GM19397 (cell line): ENCODE results near the gene MAPK10.
"Not testable (repeated sequence)": the region's sequence is repeated elsewhere in the genome, so short reads cannot be mapped to it uniquely, and the experiment has no call there.

Experiments
- ATAC-seq: cut with Tn5 transposase; IDR thresholded peaks from one replicate; pipeline ENCODE4 v1.9.1; 2021; ENCODE audit warnings: mild to moderate bottlenecking, moderate library complexity; ENCODE audit not compliant: unreplicated experiment

The MAPK10 gene

DNA sequence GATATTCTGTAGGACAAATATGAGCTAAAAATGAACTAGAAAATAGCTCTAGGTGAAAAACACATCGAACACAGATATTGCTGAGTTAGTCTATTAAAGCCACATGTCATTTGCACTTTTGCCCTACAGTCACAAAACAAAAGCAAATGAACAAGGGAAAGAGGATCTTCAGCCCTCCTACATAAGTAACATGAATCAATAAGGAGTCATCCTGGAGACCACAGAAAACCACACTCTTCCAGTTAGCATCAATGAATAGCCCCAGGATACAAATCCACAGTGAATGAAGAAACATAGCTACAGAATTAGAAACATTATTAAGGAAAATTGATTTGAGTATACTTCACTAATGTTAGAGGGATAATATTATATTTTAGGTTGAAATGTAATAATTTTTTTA lies 311.4 kb downstream of the MAPK10 start:
- no peak for ATAC-seq

DNA sequence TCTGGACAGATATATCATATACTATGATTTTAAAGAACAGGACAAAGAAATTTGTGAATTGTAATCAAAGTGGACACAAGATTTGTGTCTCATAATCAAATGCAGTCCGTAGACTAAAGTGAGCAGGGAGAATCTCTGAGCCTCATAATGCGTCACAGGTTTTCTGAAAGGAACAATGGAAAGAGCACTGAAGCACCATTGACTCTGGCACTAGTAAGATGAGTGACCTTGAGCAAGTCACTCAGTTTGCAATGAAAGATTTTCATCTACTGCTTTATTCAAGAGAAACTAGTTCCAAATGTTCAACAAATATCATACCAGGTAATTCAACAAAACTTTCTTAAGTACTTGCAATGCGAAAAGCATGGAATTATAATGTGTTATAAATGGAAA lies 315.3 kb downstream of the MAPK10 start:
- ATAC-seq, result no peak

DNA sequence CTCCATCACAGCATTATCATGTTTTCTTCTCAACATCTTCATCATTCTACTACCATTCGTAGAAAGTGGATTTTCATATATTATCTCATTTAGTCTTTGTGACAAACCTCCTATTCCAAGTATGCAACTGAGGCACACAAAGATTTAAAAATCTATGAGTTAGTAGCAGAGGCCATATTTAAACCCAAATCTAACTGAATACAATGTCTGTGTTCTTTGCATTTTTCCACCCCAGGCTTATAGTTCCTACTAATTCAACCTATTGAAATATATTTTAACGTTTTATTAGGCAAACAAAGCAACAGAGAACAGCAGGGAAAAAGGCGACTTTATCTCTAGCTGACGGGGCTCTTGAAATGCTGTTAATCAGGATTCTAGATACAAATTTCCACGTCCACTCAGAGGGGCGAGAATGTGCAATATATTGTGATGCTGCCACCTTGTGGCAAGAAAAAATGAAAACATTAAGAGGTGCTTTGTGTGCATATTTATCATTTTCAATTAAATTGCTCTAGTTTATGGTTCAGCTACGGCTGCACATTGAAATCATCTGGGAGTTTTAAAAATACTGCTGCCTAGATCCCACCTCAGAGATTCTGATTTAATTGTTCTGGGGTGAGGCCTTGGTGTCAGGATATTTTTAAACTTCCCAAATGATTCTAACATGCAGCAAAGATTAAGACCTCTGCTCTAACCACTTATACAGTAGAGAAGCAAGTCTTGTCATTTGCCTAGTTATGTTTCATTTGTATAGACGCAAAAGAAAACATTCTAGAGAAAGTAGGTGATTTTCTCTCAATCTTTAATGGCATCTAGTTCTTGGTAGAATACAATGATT lies 315.9 kb downstream of the MAPK10 start:
- peak; percentile 61 for ATAC-seq

GRCh38 chr4:86038037-86038436 lies 321.8 kb downstream of the MAPK10 start:
- no peak for ATAC-seq

GRCh38 chr4:86036736-86037135 lies 323.1 kb downstream of the MAPK10 start:
- ATAC-seq, result no peak

GRCh38 chr4:86035688-86036087 lies 324.2 kb downstream of the MAPK10 start:
- no peak for ATAC-seq

- ATAC-seq, result no peak
These were observed 325.2 kb downstream of the MAPK10 start for GRCh38 chr4:86034616-86035015.

DNA sequence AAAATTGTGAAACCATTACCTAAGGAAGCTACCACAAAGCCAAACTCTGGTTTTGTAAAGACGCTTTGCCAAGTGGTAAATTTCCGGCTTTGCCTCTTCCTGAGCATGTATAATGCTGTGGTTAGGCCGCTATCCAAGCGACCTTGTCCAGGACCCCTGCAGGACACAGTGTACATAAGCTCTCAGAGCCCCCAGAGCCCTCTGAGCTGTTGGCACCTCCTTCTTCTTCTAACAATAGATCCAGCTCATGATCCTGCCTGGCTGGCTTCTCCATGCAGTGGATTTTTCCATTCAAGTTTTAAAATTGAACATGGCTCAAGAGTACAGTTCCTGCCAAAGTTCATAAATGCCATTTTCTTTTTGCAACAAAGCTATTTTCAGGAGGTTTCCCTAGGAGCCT lies 326.7 kb downstream of the MAPK10 start:
- ATAC-seq, result no peak

GRCh38 chr4:86032476-86033022 lies 327.3 kb downstream of the MAPK10 start:
- no peak for ATAC-seq

- no peak for ATAC-seq
These were observed 327.9 kb downstream of the MAPK10 start for GRCh38 chr4:86031927-86032326.

GRCh38 chr4:86026720-86027119 lies 333.1 kb downstream of the MAPK10 start:
- no peak for ATAC-seq

DNA sequence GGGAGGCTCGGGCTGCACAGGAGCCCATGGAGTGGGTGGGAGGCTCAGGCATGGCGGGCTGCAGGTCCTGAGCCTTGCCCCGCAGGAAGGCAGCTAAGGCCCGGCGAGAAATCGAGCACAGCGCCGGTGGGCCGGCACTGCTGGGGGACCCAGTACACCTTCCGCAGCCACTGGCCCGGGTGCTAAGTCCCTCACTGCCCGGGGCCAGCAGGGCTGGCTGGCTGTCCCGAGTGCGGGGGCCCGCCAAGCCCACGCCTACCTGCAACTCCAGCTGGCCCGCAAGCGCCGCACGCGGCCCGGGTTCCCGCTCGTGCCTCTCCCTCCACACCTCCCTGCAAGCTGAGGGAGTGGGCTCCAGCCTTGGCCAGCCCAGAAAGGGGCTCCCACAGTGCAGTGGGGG lies 338.2 kb downstream of the MAPK10 start:
- ATAC-seq, result not testable (repeated sequence)

DNA sequence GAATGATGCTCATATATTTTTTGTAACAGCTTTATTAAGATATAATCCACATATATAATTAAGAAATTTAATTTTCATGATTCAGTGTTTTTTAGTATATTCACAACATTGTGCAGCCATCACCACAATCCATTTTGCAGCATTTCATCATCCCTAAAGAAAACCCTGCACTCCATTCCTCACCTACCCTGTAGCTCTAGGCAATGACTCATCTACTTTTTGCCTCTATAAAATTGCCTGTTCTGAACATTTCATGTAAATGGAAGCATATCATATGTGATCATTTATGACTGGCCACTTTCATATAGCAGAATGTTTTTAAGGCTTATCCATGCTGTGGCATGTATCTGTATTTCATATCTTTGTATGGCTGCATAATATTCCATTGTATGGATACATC lies 339.9 kb downstream of the MAPK10 start:
- no peak for ATAC-seq

DNA sequence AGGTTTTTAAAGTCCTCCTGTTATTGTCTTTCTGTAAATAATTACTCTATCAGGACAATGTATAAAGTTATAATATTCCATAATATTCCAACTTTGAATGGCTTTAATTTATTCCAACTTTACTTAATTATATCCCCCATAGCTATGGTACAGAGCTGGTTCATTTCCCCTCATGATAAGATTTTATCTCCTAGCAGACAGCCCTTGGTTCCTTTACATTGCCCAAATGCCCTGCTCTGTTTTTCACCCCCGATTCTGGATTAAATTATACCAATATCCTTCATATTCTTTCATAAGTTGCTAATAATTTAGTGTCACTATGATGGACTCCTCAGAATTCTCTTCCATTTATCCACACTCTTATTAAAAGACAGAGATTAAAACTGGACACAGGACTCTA lies 340.5 kb downstream of the MAPK10 start:
- no peak for ATAC-seq

DNA sequence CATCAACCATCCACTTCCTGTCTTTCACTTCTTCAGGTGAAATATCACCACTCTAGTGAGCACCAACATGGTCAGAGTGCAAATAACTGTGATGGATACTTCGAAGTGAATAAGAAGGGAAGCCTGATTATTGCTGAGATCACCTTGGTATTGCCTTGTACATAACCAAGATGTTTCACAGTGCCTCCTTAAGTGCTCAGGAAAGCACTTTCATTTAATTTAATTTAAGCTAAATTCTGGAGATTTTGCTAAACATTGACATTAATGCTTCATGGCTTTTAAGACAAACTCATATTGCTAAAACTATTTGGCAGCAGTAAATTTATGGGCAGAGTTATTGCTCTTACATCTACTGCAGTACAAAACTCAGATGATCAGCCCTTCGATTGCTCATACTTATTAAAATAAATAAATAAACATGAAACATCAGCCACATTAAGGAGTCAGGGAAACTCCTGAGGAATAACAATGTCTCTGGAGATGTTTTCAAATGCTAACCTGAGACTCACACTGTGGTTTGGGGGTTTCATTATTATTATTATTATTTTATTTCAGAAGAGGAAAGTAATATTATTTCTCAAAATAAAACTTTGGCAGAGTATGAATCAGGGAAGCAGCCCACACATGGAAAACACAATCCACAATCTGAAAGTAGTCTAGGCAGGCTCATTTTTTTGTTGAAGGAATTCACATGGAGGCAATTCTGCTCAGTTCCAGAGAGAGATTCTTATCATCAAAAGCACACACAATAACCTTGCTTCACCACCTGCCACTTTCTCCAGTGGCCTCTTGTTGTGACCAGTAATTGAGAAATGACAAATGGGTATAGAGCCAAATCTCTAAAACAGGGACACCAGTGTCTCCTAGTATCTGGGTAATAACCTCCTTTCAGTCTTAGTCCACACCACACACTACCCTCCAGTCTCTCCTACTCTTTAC lies 344.2 kb downstream of the MAPK10 start:
- no peak for ATAC-seq

GRCh38 chr4:86014599-86014998 lies 345.3 kb downstream of the MAPK10 start:
- peak; percentile 85 for ATAC-seq

- no peak for ATAC-seq
These were observed 346.2 kb downstream of the MAPK10 start for GRCh38 chr4:86013621-86014020.

DNA sequence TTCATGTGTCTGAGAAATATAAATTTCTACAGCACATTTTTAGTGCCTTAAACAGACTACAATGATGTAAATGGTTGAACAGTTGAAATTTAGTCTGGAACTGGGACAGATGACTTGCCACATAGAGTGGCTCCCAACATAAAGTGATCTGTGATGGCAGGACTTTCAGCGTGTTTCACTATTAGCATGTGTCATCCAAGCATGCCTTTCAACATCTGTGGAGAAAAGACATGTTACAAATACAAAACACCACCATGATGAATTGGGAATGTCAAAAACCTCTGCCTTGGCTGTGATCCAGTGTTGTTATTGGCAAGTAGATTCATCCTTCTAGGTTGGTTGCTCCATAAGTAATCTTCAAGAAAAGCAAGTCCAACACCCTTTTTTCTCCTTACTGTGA lies 348.7 kb downstream of the MAPK10 start:
- ATAC-seq, result no peak

GRCh38 chr4:86007042-86007441 lies 352.8 kb downstream of the MAPK10 start:
- ATAC-seq, result no peak

DNA sequence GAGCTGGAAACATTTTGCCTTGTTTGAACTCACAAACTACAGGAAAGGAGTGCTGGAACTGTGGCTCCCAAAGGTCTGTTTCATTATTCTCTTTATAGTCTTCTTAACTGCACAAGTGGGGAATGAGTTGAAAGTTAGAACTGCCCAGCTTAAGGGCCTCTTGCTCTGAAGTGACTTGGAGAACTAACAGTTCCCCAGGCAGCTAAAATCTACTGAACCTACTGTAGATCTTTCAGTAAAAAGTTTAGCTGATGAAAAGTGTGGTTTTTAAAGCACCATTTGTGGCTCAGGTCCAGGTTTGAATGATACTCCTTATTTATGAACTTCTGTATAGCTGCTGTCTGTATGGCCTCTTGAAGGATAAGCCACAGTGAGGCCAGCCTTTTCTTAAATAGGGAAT lies 353.8 kb downstream of the MAPK10 start:
- no peak for ATAC-seq

- no peak for ATAC-seq
These were observed 355.8 kb downstream of the MAPK10 start for GRCh38 chr4:86004030-86004429.

DNA sequence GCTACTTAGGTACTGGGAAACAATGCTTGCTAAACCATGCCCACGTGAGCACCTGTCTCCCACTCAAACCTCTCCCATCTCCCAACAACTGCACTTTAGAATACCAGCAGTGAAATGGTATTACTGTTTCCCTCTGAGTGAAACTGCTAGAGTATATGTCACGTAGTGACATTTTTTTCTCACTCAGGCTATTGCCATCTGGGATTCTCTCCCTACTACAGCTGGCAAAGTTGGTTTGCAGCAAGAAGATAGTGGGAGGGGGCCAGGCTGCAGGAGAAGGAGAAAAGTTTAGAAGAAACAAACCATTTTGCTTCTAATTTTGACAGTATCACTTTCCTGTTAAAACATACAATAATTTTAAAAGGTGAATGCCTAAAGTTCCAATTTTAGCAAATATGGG lies 358.3 kb downstream of the MAPK10 start:
- ATAC-seq, result no peak
